Measurements from ENCODE around the gene RGS7. TPM values are rescaled to one million over a fixed set of nuclear protein-coding genes. Genes with fewer than 3 reads are reported as not detected.

The RGS7 gene
- total RNA-seq, 1 experiment from 2014 or later = 1.5 TPM

- H3K4ac ChIP-seq (ENCODE audit: low read depth, low read length) = no peak overlapping the region
- no peaks in the 10 kb centered on the region for H3K23me2 ChIP-seq (ENCODE audit: insufficient read length, low read depth, low read length, poor library complexity, severe bottlenecking)
- H3K4me3 Mint-ChIP-seq = no peak overlapping the region
- H2BK12ac ChIP-seq (ENCODE audit: insufficient read length, low read depth, low read length) = no peak overlapping the region
- H4K20me1 ChIP-seq (ENCODE audit: control insufficient read depth, insufficient read depth, insufficient read length) = no peaks in the 10 kb centered on the region
- H3K23ac ChIP-seq (ENCODE audit: insufficient read length, low read depth, low read length) = no peak overlapping the region
- H3K36me3 Mint-ChIP-seq (ENCODE audit: insufficient read depth in 1 of 3, low read depth in 3 of 3) = no peaks in the 10 kb centered on the region; a peak in 1 of 7 replicates
- H2AK5ac ChIP-seq (ENCODE audit: insufficient read length, low read length) = no peak overlapping the region
- no peaks in the 10 kb centered on the region for H3K79me1 ChIP-seq (ENCODE audit: insufficient read depth, low read depth, low read length, poor library complexity, severe bottlenecking)
- H3K4me1 Mint-ChIP-seq = peaks cover 10% of the 10 kb centered on the region in 2 experiments
- no peak overlapping the region for H3K27ac ChIP-seq (ENCODE audit: insufficient read length, low read depth, low read length)
- no peaks in the 10 kb centered on the region for H3K27me3 Mint-ChIP-seq (ENCODE audit: low read depth)
- no peak overlapping the region for H2BK5ac ChIP-seq (ENCODE audit: insufficient read length, low read length)
- H4K8ac ChIP-seq (replicated peaks; ENCODE audit: insufficient read length, low read depth, low read length) = no peak overlapping the region
- H3K4me1 ChIP-seq (ENCODE audit: insufficient read depth, low read length) = no peaks in the 10 kb centered on the region
- H3K9ac ChIP-seq (ENCODE audit: extremely low read depth, insufficient read length, low read length) = no peak overlapping the region
- H3K27ac Mint-ChIP-seq = no peak overlapping the region
- no peak overlapping the region for H2BK20ac ChIP-seq (ENCODE audit: low read depth, low read length, poor library complexity, severe bottlenecking)
- no peak overlapping the region for H3K14ac ChIP-seq (ENCODE audit: insufficient read depth, low read length)
- H3K56ac ChIP-seq (ENCODE audit: insufficient read length, low read depth, low read length) = no peak overlapping the region
- no peak overlapping the region for H3K4me2 ChIP-seq (ENCODE audit: insufficient read depth, insufficient read length, low read length)
- H4K91ac ChIP-seq (ENCODE audit: insufficient read length, low read depth, low read length) = no peak overlapping the region
- TF ChIP-seq, protein P1, sequence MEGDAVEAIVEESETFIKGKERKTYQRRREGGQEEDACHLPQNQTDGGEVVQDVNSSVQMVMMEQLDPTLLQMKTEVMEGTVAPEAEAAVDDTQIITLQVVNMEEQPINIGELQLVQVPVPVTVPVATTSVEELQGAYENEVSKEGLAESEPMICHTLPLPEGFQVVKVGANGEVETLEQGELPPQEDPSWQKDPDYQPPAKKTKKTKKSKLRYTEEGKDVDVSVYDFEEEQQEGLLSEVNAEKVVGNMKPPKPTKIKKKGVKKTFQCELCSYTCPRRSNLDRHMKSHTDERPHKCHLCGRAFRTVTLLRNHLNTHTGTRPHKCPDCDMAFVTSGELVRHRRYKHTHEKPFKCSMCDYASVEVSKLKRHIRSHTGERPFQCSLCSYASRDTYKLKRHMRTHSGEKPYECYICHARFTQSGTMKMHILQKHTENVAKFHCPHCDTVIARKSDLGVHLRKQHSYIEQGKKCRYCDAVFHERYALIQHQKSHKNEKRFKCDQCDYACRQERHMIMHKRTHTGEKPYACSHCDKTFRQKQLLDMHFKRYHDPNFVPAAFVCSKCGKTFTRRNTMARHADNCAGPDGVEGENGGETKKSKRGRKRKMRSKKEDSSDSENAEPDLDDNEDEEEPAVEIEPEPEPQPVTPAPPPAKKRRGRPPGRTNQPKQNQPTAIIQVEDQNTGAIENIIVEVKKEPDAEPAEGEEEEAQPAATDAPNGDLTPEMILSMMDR (conservative IDR thresholded peaks at IDR 0.05) = no peak
- H4K5ac ChIP-seq (ENCODE audit: insufficient read length, low read depth, low read length) = no peak overlapping the region
- no peak overlapping the region for H3T11ph ChIP-seq (ENCODE audit: low read length)
- no peak overlapping the region for H2AFZ ChIP-seq (ENCODE audit: low read length)
- H2BK15ac ChIP-seq (ENCODE audit: low read depth, low read length) = no peak overlapping the region
- DNase-seq = no peak
- H3K79me2 ChIP-seq (ENCODE audit: insufficient read depth, low read length) = no peaks in the 10 kb centered on the region
- no peak overlapping the region for H2BK120ac ChIP-seq (ENCODE audit: low read depth, low read length, poor library complexity, severe bottlenecking)
- no peak overlapping the region for H3K18ac ChIP-seq (ENCODE audit: insufficient read length, low read depth, low read length)
- no peaks in the 10 kb centered on the region for H3K27me3 ChIP-seq (ENCODE audit: insufficient read depth, low read length)
- H3K9me3 Mint-ChIP-seq = no peaks in the 10 kb centered on the region
- H3K9me3 ChIP-seq (ENCODE audit: control insufficient read depth, low read depth, low read length) = no peaks in the 10 kb centered on the region
These were observed 609.1 kb downstream of the RGS7 start for GRCh38 chr1:240747907-240748306.
